Upper lobe of left lung (tissue), 4 donors: ENCODE results near the gene GNL1.

Experiments used
- EP300 ChIP-seq, 4 donors: sonication (generic); formaldehyde crosslinking; IDR thresholded peaks; one replicate each; pipeline ENCODE4 v1.5.1; 2017; ENCODE audit warnings: antibody characterized with exemption in 4 of 4, control low read depth in 2 of 4
- POLR2A ChIP-seq, 4 donors: fragments of 450-650 bp; IDR thresholded peaks; one replicate each; pipeline ENCODE4 v1.5.1; 2016 to 2017; ENCODE audit warnings: antibody characterized with exemption in 4 of 4, mild to moderate bottlenecking in 2 of 4
- POLR2AphosphoS5 ChIP-seq, 2 donors: sonication (generic); formaldehyde crosslinking; IDR thresholded peaks; one replicate each; pipeline ENCODE4 v1.5.1; 2017; ENCODE audit warnings: antibody characterized with exemption in 2 of 2
- TF ChIP-seq, protein P1 (sequence below), 6 experiments: fragments of 450-650 bp in 4 of 6; fragments of 200-600 bp in 2 of 6; sonication (generic) in 2 of 6; IDR thresholded peaks; one replicate each; pipeline ENCODE4 v1.5.1; 2016 to 2019; ENCODE audit warnings: antibody characterized with exemption in 6 of 6

DNA sequence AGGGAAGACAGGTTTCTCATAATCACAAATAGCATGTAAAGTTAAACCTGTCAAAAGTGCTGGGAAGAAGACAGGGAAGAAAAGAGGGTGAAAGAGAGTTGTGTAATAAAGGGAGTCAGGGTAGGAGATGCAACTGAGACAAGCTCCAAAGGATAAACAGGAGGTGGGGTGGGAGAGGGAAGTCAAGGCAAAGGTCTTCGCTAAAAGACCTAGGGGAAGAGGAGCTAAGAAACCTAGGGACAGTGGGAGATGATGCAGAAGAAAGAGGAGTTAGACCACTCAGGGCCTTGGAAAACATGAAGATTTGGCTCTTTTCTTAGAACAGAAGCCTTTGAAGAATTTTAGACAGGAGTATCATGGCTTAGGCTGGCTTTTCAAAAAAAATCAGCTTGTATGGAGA, 7.8 kb upstream of the GNL1 start:
- TF ChIP-seq, protein P1, sequence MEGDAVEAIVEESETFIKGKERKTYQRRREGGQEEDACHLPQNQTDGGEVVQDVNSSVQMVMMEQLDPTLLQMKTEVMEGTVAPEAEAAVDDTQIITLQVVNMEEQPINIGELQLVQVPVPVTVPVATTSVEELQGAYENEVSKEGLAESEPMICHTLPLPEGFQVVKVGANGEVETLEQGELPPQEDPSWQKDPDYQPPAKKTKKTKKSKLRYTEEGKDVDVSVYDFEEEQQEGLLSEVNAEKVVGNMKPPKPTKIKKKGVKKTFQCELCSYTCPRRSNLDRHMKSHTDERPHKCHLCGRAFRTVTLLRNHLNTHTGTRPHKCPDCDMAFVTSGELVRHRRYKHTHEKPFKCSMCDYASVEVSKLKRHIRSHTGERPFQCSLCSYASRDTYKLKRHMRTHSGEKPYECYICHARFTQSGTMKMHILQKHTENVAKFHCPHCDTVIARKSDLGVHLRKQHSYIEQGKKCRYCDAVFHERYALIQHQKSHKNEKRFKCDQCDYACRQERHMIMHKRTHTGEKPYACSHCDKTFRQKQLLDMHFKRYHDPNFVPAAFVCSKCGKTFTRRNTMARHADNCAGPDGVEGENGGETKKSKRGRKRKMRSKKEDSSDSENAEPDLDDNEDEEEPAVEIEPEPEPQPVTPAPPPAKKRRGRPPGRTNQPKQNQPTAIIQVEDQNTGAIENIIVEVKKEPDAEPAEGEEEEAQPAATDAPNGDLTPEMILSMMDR (IDR thresholded peaks at IDR 0.05), result no peak
- TF ChIP-seq POLR2A (IDR thresholded peaks at IDR 0.05) (no peak), POLR2AphosphoS5 (IDR thresholded peaks at IDR 0.05) (no peak), EP300 (IDR thresholded peaks at IDR 0.05) (no peak)
